GM21825 (cell line): Measurements from ENCODE around the gene CAMK2G.
"Not testable (repeated sequence)": the region's sequence is repeated elsewhere in the genome, so short reads cannot be mapped to it uniquely, and the experiment has no call there.

Experiments
- ATAC-seq: cut with Tn5 transposase; IDR thresholded peaks from one replicate; pipeline ENCODE4 v1.9.1; 2021; ENCODE audit warnings: mild to moderate bottlenecking, moderate library complexity; ENCODE audit not compliant: unreplicated experiment

Gene CAMK2G

DNA sequence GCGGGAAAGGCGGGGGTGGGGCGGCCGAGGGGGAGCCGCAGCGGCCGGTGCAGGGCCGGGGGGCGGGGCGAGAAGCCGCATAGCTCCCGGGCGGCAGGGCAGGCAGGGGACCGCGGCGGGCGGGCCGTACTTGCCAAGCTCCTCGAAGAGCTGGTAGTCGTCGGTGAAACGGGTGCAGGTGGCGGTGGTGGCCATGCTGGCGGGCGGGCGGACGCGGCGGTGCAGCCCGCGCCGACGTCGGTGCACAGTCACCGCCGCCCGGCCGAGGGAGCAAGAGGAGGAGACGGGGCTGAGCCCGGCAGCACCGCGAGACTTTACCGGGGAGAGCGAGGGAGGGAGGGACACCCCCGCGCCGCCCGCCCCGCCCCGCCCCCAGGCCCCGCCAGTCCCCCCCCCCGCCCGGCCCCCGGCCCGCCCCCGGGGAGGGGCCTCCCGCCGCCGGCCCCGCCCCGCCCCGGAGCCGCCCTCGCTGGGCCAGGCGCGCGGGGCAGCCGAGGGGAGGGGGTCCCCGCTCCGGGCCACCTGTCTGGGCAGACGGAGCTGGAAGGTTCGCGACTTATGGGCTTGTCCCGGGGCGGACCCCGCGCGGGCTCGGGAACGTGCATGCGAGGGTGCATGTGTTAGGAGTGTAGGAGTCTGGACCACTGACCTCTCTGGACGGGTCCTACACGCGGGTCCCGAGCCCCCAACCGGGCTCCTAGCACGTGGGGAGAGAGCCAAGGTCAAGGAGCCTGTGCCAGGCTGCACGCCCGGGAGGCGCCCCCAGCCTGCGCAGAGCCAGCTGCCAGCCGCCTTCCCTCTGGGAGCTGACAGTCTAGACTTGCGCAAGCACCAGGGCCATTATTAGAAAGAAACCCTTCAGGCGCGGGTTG lies at the start of gene CAMK2G:
CAMK2G (minus strand) TSS at position 289 of the 872 bp plus-strand sequence; CDS start at position 195, 94 bp downstream.
- peak; percentile 78 for ATAC-seq

DNA sequence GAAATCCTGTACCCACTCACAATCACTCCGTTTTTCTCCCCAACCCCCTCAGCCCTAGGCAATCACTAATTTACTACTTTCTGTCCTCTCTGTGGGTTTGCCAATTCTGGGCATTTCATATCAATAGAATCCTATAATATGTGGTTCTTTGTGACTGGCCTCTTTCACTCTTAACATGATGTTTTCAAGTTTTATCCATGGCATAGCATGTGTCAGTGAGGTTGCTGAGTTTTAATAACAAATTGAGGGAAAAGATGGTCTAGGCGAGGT lies 48.4 kb upstream of the CAMK2G start:
- ATAC-seq, result no peak

DNA sequence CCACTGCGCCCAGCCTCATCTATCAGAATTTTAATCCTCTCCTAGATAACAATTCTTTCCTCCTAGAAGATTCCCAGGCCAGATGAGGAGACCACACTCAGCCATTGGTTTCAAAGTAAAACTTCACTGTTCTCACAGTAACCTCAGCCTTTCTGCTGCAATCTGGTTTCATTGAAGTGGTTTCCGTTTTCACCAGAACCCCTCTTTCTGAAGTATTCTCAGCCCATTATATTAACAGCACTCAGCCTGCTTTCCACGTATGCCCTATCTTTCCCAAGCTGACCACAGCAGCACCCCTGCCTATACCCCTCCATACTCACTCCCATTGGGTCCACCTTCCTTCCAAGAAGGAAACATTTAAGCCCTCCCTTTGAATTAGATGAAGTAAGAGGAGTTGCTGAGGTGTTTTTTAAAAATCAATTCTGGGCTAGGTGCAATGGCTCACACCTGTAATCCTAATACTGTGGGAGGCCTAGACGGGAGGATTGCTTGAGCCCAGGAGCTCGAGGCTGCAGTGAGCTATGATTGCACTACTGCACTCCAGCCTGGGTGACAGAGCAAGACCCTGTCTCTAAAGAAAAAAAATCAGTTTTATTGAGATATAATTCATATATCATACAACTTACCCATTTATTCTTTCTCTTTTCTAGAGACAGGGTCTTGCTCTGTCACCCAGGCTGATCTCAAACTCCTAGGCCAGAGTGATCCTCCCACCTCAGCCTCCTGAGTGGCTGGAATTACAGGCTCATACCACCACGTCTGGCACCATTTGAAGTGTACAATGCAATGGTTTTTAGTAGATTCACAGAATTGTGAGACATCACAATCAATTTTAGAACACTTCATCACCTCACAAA lies 47.9 kb upstream of the CAMK2G start:
- no peak for ATAC-seq

DNA sequence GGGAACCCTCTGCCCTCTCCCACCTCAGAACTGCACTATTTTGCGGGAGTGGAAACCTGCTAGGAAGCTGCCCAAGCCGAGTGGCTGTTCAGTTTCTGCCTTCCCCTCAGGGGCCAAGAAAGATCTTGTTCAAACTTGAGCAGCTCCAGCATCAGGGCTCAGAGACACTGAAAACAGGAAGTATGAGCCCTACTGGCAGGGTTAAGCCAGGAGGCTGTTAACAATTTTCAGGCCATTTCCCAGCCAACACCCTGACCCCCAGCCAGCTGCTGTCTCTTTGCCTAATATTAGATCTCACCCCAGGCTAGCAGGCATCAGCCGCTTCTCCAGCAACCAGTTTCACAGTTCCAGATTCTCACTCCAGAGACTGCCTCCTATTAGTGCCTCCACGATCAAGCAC lies 45.7 kb upstream of the CAMK2G start:
- ATAC-seq, result no peak

DNA sequence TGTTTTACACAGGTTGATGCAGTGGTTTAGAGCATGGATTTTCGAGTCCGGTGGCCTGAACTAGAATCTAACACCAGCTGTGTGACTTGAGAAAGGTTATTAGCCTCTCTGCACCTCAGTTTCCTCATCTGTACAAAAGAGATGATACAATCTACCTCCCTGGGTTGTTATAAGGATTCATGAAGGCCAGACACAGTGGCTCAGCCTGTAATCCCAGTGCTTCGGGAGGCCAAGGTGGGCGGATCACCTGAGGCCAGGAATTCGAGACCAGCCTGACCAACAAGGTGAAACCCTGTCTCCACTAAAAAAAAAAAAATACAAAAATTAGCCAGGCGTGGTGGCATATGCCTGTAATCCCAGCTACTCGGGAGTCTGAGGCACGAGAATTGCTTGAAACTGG lies 45.1 kb upstream of the CAMK2G start:
- ATAC-seq, result not testable (repeated sequence)

DNA sequence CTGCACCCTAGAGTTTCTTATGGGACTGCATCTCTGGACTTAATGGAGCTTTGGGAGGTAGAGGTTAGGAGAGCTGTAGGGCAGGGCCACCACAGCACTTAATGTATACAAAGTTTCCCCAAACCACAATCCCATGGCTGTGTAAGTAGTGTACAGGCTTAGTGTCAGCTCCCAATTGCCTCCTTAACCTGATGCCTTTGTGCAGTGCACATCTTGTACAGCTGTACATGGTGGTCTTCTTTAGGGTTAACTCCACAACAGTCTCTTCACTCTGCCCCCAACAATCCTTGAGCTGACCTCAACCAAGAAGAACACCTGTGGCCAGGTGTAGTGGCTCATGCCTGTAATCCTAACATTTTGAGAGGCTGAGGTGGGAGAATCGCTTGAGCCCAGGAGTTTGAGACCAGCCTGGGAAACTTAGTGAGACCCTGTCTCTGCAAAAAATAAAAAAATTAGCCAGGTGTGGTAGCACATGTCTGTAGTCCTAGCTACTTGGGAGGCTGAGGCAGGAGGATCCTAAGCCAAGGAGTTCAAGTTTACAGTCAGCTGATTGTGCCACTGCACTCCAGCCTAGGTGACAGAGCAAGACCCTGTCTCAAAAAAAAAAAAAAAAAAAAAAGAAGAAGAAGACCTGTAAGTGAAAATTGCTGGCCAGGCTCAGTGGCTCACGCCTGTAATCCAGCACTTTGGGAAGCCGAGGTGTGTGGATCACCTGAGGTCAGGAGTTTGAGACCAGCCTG lies 43.4 kb upstream of the CAMK2G start:
- ATAC-seq, result no peak

DNA sequence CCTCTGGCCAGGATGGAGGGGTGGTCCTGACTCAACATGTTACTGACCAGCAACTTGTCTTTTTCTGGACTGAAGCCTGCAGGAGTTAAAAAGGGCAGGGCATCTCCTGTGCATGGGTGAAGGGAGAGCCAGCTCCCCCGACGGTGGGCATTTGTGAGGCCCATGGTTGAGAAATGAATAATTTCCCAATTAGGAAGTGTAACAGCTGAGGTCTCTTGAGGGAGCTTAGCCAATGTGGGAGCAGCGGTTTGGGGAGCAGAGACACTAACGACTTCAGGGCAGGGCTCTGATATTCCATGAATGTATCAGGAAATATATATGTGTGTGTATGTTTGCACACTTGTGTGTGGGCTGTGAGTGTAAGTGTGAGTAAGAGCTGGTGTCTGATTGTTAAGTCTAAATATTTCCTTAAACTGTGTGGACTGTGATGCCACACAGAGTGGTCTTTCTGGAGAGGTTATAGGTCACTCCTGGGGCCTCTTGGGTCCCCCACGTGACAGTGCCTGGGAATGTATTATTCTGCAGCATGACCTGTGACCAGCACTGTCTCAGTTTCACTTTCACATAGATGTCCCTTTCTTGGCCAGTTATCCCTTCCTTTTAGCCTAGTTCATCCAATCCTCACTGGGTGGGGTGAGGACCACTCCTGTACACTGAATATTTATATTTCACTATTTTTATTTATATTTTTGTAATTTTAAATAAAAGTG lies 42.6 kb upstream of the CAMK2G start:
- ATAC-seq, result no peak

DNA sequence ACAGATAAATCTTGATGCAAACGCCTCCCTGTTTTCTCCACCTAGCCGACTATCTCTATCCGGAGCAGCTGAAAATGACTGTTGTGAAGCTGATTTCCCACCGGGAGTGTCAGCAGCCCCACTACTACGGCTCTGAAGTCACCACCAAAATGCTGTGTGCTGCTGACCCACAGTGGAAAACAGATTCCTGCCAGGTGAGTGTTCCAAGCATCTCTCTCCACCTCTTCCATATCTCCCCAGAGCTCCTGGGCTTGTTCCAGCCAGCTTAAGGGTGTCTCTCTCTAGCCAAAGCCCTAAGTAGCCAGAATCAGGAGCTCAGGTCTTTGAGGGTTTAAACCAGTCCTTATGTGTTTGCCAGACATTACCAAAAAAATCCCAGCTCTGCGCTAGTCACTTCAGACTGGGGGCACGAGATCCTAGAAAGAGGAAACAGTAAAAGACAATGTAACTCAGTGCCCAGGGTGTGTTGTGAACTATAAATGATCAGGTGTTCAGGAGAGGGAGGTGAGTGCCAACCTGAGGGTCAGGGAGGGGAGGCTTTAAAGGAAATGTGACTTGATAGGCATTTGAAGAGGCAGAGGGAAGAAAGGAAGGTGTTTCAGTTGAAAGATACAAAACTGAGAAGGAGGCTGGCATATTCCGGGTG lies 41.0 kb upstream of the CAMK2G start:
- ATAC-seq, result no peak

DNA sequence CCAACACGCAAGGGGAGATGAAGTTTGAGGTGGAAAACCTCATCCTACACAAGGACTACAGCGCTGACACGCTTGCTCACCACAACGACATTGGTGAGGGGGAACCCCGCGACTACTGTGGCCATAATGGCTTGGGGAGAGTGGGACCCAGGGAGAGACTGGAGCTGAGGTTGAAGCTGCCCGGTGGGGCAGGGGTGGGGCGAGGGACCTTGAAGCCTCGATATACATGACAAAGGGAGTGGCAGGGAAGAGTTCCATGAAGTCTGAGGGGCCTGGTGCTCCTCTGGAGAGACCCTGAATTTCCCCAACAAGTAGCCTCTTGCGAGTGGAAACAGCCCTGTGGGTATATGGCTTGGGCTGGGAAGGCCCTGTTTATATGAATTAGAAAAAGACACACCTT lies 39.7 kb upstream of the CAMK2G start:
- ATAC-seq, result no peak

DNA sequence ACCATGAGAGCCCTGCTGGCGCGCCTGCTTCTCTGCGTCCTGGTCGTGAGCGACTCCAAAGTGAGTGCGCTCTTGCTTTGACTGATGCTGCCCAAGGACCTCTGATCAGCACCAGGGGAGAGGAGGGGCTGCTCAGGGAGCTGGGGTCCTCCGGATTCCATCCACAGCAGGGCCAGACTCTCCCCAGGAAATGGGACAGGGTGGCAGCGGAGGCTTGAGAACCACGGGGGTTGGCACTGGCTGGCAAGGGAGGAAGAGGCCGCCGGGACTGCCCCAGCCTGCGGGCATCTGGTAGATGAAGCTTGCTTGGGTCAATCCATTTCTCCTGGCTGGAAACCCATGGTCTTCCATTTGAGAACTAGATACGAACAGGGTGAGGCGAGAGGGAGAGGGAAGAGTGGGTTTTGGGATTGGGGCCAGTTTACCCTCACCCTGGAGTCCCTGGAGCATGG lies 37.2 kb upstream of the CAMK2G start:
- ATAC-seq, result no peak

DNA sequence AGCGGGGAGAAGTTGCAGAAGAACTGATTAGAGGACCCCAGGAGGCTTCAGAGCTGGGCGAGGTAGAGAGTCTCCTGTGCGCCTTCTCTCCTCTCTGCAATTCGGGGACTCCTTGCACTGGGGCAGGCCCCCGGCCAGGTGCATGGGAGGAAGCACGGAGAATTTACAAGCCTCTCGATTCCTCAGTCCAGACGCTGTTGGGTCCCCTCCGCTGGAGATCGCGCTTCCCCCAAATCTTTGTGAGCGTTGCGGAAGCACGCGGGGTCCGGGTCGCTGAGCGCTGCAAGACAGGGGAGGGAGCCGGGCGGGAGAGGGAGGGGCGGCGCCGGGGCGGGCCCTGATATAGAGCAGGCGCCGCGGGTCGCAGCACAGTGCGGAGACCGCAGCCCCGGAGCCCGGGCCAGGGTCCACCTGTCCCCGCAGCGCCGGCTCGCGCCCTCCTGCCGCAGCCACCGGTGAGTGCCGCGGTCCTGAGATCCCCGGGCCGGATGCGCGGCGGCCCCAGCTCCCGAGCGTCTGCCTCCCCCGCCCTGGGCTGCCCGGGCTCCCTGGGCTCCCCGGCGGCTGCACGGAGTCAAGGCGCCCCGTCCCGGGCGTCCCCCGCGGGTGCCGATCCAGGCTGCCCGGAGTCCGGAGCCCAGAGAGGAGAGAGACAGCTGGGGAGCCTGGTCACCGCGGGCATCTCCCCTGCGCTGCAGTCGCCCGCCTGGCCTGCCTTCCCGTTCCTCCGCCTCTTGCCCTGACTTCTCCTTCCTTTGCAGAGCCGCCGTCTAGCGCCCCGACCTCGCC lies 36.6 kb upstream of the CAMK2G start, which contains the start of gene PLAU:
PLAU (plus strand) TSS at position 369 of the 789 bp plus-strand sequence. CDS start 424 bp downstream, outside the sequence.
- peak; percentile 27 for ATAC-seq

DNA sequence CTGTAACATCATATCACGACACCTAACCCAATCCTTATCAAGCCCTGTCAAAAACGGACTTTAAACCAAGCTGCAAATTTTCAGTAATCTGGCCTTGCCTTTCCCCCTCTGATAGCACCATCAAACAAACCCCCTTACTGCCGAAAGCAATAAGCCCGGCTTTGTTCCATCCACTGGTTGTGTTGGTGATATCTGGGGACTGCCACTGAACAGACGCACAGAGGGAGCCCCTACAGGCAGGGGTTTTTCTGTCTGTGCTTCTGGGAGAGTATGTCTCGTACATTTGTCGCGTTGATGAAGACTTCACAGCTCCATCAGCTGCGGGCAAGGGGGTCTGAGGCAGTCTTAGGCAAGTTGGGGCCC lies 36.0 kb upstream of the CAMK2G start:
- ATAC-seq, result peak; percentile 20

DNA sequence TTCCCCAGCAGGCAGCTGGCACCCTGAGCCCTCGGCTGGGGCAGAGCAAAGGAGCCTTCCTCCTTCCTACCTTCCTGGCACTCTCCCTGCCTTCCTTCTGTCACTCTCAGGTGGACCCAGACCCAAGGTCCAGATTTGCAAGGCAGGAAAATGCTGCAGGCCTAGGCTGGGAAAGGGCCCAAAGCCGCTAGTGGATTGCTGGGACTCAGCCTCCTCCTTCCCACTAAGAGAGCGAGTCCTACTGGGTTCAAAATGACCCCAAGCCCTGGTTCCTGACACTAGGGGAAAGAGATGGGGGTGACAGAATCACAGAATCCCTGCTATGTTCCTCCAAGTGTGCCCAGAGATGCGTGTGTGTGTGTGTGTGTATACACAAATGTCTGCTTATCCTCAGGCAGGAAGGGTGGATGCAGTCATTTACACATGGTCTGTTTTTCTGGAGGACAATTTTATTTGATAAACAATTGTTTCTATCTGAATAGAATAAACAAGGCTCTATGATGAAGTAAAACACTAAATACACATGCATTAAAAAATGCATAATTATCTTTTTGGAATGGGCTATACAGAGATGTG lies 35.3 kb upstream of the CAMK2G start:
- no peak for ATAC-seq

DNA sequence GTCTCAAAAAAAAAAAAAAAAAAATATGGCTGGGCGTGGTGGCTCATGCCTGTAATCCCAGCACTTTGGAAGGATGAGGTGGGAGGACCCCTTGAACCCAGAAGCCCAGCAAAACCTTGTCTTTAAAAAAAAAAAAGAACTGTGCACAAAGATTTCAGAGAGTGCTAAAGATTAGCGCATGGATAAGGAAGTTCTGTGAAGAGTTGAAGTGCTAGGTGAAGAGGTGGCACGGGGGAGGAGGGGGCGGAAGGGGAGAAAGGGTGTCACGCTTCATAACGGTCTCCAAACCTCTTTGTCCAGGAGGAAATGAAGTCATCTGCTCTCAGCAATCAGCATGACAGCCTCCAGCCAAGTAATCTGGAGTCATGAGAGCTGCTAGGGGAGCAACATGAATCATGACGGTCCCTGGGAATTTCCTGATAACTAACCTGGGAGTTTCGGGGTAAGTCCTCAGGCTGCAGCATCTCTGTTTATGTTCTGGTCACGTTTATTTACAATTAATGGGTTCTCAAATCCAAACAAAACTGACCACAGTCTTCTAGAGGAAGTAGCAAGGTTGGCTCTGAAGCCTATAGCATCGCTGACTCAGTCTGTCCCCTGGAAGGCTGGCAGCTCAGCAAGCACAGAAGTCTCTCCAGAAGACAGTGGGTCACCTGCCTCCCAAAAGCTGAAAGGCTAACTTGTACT lies 34.6 kb upstream of the CAMK2G start:
- peak; percentile 55 for ATAC-seq

DNA sequence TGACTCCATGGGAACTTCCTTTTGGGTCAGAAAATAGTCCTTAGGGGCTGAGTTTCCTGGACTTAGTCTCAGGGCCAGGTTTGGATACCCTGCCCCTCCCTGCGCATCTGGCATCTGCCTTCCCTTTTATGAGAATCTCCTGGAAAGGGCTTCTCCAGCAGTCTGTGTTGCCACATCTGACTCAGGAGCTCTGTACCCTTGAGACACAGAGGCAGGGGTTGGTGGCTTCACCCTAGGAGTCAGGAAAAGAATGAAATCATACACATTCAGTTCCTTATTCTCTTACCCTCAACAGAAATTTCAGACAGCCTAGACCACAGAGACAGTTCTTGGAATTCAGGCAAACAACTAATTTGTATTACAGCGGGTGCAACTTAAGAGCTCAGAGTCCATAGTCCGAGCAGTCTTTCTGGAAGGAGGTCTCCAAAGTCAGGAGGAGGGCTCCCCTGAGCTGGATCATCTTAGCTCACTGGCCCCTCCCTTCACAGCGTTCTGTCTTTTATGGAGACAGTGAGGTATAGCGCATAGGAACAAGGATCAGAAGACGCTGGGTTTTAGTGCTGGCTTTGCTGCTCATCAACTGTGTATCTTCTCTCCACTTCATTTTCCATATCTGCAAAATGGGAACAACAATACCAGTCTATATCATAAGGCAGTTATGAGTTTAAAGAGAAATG lies 33.6 kb upstream of the CAMK2G start:
- ATAC-seq, result no peak

DNA sequence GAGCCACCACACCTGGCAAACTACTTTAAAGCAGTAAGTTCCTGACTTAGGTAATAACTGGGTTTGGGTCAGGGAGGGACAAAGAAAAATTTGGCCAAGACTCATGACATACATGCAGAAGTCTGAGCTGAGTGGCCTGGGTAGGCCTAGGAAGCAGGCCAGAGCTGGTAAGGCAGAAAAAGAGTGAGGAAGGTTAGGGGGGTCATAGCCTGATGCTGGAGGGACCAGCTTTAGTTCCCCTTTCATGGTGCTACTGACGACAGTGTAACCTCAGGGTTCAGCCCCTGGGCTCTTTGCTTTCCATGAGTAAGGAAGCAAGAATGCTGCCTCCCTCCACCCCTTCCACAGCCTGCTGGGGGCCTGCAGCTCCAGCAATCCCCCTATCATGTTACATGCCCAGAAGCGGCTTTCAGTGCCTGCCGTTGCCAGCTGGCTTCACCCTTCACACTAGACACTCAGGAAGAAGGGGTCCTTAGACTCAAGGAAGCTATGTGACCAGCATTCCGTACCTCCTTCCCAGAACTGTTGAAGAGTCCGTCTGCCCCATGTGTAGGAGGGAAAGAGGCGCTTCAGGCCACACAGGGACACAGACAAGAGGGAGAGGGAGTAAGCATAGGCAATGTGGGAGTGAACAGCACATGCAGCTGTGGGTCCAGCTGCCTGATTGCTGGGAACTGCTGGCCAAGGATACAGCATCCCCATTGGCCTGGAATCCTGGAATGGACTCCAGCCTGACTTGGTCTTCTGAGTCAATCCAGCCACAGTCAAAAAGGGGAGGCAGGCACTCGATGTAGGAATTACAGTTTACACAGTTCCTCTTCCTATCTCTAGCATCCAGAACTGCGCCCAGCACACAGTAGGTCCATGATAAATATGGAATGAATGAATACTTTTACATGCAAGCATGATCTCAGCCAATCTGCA lies 32.4 kb upstream of the CAMK2G start:
- no peak for ATAC-seq
